ENCODE data around the gene GSN.
A peak's percentile ranks its signal among the peaks of the same experiment; 100 is the strongest.

GSN gene

GRCh38 chr9:121358751-121359150, 90.8 kb downstream of the GSN start:
- no peak for DNase-seq

- no peak for DNase-seq
Measured at GRCh38 chr9:121359351-121360294, 91.7 kb downstream of the GSN start.

GRCh38 chr9:121360601-121361374, 92.8 kb downstream of the GSN start:
- DNase-seq = no peak

GRCh38 chr9:121362813-121363621, 95.1 kb downstream of the GSN start:
- DNase-seq = no peak

GRCh38 chr9:121363622-121363961, 95.6 kb downstream of the GSN start:
- no peak for DNase-seq

GRCh38 chr9:121364077-121364476, 96.1 kb downstream of the GSN start:
- DNase-seq = no peak

- no peak for DNase-seq
Measured at GRCh38 chr9:121364886-121365285, 96.9 kb downstream of the GSN start.

- no peak for DNase-seq
Measured at GRCh38 chr9:121365564-121365963, 97.6 kb downstream of the GSN start.

- DNase-seq = no peak
Measured at GRCh38 chr9:121366611-121367192, 98.7 kb downstream of the GSN start.

- no peak for DNase-seq
Measured at GRCh38 chr9:121367306-121368137, 99.6 kb downstream of the GSN start.

GRCh38 chr9:121368138-121368522, 100.2 kb downstream of the GSN start:
- DNase-seq = no peak

- DNase-seq = no peak
Measured at GRCh38 chr9:121368745-121369144, 100.8 kb downstream of the GSN start.

- DNase-seq = peak; percentile 72
Measured at GRCh38 chr9:121369595-121370265, 101.8 kb downstream of the GSN start, which contains the start of gene STOM. TSS of gene STOM (minus strand) at chr9:121370250. CDS start at chr9:121370187, 63 bp downstream.

GRCh38 chr9:121371495-121372061, 103.6 kb downstream of the GSN start:
- DNase-seq = no peak

GRCh38 chr9:121372239-121373010, 104.5 kb downstream of the GSN start:
- no peak for DNase-seq

GRCh38 chr9:121373011-121373729, 105.2 kb downstream of the GSN start:
- DNase-seq = no peak

- no peak for DNase-seq
Measured at GRCh38 chr9:121376214-121376830, 108.4 kb downstream of the GSN start.

- no peak for DNase-seq
Measured at GRCh38 chr9:121380846-121381245, 112.9 kb downstream of the GSN start.
